Renal cortical epithelial cell (primary cell): ENCODE results near the gene RACGAP1. TPM values are rescaled to one million over a fixed set of nuclear protein-coding genes. Genes with fewer than 3 reads are reported as not detected.
A peak's percentile ranks its signal among the peaks of the same experiment; 100 is the strongest.

ENCODE experiments used
- DNase-seq: peaks from one replicate; pipeline ENCODE4 v3.0.0-alpha.2; 2011; ENCODE audit warnings: low read depth
- total RNA-seq: library from RNA; depleted of rRNA; stranded (reverse); fragments of >200 nt; gene quantifications from 2 replicates; pipeline ENCODE4 v1.2.3, GENCODE V29; 2014

Gene RACGAP1
- total RNA-seq, 1 donor from 2014 or later = 20.7 TPM

DNA sequence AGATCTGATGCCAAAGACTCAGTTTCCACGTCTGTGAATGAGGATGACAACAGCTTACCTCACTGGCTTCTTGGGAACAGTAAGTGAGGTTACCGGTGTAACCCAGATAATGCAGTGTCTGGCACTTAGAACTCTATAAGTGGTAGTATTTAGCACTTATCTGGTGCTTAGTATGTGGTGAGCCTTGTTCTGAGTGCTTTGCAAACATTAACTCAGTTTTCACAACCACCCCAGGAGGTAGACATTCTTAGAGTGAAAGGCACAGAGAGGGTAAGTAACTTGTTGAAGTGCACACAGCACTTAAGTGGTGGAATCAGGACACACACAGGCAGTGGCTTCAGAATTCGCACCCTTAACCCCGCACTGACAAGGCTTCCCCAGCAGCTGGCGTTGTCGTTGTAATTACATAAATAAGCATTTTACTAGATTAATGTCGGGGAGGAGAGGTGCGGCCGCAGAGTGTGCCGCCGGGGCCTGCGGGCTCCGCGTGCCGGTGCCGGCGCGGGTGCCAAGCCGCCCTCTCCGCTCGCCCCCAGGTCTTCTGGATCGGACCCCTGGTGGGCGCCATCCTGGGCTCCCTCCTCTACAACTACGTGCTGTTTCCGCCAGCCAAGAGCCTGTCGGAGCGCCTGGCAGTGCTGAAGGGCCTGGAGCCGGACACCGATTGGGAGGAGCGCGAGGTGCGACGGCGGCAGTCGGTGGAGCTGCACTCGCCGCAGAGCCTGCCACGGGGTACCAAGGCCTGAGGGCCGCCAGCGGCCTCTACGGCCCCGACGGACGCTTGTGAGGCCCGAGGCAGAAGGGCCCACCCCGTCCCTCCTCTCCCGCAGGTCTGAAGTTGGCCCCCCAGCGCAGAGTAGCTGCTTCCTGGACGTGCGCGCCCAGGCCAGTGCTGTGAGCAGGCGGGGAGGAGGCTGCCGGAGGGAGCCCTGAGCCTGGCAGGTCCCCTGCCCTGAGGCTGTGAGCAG, 70.1 kb downstream of the RACGAP1 start:
- DNase-seq = no peak

DNA sequence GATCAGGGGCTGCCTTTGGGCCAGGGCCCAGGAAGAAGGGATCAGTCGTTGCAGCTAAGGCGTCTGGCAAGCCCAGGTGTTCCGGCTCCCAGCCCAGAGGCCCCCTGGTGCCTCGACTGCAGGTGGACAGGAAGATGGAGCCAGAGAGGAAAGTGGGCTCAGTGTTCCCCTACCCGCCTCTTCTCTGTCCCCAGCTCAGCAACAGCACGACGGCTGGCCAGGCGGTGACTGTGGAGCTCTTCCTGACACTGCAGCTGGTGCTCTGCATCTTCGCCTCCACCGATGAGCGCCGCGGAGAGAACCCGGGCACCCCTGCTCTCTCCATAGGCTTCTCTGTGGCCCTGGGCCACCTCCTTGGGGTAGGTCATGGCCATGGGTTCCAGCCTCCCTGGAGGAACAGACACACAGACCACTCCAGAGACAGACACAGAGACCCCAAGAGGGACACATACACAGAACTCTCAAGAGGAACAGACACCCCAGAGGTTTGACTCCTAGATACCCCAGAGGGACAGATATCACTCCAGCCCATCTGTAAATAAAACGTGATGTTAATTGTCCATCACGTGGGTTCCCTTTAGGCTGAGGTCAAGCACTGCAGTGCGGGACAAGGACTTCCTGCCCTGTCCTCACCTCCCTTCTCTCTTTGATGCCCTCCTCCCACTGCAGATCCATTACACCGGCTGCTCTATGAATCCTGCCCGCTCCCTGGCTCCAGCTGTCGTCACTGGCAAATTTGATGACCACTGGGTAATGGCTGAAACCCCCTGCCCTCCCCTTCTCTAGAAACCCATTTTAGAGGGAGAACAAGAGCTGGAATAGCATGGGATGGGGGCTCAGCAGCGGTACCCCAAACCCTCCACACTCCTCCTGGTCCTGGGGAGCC, 71.1 kb downstream of the RACGAP1 start:
- no peak for DNase-seq

DNA sequence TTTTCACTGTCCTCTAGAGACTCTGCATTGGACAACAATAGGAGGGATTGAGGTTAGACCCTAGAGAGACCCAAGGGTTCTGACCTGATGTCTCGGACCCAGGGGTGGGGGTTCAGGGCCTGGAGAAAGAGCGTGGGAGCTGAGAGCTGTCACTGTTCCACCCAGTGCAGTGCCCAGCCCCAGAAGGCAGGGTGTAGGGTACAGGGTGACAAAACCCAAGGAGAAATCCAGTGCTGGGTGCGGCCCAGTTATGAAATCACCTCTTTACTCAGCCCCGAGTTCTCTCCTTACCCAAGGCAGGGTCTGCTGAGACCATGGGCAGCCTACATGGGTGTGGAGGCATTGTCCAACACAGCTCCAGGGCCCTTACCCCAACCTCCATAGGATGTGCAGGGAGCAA, 72.1 kb downstream of the RACGAP1 start:
- no peak for DNase-seq

DNA sequence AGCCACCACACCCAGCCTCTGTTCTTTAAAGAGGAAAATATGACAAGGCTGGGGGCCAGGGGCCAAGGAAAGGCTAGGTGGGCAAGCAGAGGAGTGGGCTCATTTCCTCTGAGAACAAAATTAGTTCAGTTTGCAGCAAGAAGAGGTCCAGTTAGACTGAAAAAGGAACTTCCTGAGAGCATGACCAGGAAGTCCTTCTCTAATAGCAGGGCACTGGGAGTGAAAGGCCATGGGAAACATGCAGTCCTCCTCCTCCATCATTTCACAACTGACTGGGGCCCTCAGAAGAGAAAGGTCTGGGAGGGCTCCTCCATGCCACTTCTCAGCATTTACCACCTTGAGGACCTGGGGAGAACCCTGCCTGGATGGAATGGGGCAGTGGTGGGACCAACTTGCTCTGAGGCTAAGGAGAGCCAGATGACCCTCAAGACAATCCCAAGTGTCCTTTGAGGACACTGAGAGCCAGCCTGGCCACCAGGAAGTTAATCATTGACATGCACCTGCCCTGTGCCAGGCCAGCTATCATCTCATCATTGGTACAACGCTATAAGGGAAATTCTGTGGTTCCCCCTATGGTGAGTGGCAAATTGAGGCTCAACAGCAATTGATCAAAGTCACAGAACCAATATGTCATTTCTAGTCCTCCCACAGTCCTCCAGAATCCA, 72.8 kb downstream of the RACGAP1 start:
- no peak for DNase-seq

DNA sequence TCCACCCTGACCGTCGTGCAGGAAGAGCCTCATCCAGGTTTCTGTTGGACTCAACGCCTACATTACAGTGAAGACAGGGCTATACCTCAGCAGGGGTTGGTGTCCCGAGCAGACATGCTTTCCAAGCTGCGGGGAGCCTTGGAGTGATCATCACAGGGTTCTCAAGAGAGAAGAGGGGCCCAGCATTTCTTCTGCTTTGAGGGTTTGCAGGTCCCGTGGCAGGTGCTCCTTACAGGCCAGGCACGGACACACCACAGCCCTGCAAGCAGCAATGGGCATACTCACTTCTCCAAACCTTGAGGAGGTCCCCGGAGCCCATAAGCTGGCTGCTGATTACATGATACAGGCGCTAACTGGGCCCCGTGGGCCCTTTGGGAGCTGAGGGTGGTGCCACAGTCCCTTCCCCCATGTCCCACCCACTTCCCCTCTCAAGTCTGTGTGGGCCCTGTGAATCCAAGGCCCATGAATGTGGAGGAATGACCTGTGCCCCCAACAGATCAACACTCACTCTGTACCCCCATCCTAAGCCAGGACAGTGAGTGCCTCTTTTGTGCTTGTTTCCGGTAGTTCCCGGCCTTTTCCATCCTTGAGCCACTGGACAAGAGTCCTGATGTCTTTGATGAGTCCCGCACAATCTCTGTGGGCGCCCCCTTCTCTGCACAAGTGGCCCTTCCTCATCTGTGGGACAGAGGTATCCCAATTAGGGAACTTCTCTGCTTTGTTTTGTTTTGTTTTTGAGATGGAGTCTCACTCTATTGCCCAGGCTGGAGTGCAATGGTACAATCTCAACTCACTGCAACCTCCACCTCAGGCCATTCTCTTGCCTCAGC, 73.7 kb downstream of the RACGAP1 start:
- no peak for DNase-seq

DNA sequence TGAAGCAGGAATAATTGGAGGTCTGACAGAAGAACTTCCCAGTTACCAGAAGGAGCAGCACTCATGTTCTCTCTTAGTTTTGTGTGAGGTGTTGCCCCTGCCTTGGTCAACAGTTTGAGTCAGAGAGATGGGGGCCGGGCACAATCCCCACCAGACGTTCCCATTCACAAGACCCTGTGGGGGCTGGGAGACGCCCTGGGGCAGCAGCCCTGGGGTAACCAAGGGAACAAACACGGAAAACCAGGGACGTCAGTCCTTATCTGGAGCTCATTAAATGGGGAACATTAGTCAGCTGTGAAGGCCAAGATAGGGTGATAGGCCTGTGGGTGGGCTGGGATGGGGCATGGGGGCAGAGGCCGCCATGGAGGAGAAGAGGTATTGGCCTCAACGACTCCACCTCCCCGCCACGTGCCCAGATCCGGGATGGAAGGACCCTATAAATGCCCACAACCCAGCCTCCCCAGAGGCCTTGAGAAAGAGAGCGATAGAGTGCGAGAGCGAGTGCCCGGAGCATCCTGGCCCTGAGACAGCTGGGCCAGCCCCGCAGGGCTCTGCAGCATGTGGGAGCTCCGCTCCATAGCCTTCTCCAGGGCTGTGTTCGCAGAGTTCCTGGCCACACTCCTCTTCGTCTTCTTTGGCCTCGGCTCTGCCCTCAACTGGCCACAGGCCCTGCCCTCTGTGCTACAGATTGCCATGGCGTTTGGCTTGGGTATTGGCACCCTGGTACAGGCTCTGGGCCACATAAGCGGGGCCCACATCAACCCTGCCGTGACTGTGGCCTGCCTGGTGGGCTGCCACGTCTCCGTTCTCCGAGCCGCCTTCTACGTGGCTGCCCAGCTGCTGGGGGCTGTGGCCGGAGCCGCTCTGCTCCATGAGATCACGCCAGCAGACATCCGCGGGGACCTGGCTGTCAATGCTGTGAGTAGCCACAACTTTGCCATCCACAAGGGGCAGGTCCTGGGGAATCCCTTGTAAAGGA, 74.7 kb downstream of the RACGAP1 start, which contains the start of gene AQP2:
Gene AQP2, plus strand, starts transcription at position 465 of the 979 bp plus-strand sequence. Its CDS starts 94 bp downstream, at position 559.
- no peak for DNase-seq

DNA sequence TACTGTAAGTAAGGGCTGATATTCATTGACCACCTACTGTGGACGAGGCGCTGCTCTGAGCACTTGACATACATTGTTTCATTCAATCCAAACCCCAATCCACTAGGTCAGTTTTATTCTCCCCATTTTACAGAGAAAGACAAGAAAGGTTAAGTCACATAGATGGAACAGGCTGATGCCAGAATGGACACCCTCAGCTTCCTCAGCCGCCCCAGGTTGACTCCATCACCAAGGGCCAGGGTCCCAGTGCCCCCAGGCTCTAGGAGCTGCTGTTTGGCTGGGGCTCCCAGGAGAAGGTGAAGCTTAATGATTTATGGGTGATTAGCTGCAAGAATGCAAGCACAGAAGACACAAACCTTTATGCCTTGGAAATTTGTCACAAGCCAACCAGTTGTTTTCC, 75.4 kb downstream of the RACGAP1 start:
- no peak for DNase-seq

DNA sequence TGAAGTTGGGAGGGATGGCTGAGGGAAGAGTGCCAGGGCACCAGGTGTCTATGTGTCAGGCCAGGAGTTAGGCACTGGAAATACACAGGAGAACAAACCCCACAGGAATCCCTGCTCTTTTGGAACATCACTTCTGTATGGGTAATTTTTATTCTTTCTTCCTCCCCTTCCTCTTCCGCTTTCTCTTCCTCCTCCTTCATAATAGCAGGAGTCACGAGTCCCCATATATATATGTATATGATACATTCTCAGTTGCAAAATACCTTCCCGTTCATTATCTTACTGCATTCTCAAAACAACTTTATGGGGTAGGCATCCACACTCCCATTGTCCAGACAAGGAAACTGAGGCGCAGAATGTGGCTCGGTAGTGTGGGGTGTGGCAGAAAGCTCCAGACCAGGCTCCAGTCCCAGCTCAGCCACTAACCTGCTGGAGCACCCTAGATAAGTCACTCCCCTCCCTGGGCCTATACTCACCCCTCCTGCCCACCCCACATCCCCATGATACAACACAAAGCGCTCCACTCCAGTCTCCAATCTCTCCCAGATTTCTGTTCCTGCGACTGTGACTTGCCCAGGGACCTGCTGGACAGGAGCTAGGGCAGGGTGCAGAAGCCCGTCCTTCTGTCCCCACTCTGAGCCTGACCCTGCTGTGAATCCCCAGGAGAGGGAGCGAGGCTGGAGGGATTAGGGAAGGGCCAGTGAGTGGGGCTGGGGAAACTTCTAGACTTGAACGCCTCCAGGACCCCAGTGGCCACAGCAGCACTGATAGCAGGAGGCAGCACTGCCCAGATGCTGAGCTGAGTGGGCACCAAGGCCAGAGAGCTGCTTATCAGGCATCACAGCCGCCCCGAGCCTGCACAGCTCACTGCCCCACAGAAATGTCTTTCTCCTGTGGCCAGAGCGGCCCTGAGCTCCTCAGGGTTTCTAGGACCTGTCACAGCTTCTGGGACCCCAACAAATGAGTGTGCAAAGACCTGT, 76.1 kb downstream of the RACGAP1 start:
- DNase-seq = no peak

DNA sequence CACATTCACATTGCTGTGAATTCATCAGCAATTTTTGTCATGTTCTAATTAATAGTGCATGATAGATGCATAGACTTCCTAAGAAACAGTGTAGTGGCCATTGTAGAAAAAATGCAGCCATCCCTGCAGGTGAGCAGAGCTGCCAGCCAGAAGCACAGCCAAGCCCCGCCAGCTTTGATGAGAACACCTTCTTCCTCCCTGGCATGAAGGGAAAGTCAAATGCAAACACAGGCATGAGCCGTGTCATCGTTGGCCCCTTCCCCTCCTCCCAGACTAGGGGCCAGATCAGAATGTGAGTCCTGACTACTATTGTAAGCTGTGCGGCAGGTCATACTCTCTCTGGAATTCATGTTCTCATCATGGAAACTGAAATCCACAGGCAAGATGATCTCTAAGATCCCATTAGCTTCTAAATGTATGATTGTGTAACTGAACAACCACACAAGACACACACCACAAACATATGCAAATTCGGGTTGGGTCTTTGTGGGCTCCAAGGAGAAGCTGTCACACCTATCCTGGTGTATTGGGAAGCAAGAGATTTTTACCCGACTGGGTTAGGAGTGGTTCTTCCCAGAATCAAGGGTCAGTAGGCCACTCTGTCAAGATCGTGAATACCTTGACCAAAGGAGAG, 77.6 kb downstream of the RACGAP1 start:
- DNase-seq = no peak

DNA sequence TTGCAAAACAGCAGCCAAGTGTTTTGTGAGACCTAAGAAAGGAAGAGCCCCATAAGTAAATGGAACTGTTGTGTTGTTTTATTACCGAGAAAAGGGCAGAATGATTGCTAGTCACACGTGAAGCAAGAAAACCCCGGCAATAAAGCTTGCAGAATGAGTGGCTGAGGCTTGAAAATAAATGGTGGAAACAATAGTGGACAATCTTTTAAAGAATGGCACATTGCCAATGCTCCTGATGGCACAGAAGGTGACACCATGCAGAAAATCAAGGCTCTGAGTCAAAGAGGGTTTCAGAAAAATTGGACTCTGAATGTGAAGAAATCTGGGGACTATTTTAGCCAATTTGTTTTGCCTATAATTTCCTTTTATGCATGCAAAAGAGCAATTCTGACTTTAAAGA, 78.8 kb downstream of the RACGAP1 start:
- DNase-seq = no peak

DNA sequence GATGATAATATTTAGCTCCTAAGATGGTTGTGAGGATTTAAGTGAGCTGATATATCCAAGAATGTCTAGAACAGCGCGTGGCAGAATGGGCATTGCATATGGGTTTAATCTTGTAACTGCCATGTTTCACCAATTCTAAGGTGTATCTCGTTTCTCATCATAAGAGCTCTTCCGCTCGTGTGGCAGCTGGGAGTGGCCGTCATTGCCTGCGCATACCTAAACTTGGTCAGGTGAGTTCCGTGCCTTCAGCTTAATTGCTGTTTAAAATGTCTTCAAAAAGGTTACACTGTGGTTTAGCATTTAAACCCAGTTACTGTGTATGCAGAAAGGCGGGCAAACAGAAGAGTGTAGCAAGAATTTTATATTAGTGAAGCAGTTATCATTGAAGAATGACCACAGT, 79.2 kb downstream of the RACGAP1 start:
- DNase-seq = no peak

DNA sequence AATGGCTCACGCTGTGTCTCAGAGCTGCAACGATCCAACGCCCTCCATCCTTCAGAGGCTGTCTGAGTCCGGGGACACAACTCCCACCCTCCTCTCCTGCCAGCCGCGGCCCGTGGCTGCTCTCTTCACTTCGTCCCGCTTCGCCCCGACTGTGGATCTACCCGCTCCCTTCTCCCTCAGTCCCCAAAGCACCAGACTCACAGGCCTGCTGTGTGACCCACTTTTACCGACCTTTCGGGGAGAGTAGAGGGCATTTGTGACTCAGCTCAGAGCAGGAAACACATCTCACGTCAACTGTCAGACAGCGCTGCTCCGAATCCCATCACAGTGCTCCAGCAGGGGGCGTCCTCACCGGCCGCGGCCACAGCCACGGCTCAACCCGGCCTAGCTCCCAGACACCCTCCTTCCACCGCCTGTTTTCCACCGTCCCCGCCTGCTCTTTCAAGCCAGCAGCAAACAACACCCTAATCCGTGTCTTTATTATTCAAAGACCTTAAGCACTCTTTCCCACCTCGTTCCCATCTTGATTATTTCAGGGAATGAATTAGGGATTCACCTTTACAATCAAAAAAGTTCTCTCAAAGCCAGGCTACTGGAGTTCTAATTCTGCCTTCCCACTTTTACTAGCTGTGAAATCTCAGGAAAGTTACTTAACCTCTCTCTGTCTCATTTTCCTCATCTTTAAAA, 79.8 kb downstream of the RACGAP1 start:
- peak; percentile 67 for DNase-seq

DNA sequence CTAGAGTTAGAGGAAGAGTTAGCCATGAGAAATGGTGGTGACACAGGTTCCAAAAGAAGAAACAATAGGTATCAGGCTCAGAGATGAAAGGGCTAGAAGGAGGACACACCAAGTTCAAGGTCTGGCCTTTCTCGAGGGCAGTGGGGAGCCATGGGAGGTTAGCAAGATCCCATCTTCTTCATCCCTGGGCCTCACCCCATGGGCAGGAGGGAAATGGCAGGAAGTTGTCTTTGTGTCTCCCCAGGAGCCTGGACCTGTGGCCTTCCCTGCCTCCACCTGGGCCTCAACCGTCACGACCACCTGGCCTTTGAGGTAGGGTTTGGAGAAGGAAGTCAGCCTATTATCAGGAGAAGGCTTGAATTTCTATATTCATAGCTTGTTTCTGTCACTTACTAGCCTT, 80.6 kb downstream of the RACGAP1 start:
- DNase-seq = no peak

DNA sequence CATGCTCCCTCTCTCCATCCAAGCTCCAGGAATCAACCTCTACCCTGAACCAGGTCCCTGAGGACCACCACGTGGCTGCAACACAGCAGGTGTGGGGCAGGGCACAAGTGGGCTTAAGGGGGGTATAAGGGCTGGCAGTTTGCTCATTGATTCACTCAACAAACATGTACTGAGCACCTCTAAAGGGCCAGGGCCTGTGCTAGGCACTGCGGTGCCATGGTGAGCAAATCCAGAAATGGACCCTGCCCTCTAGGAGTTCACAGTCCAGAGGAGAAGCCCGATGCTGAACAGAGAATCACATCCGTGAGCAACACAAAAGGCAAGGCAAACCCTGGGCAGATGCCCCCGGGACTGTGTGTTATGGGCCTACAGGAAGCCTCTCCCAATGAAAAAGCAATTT, 81.2 kb downstream of the RACGAP1 start:
- DNase-seq = no peak

DNA sequence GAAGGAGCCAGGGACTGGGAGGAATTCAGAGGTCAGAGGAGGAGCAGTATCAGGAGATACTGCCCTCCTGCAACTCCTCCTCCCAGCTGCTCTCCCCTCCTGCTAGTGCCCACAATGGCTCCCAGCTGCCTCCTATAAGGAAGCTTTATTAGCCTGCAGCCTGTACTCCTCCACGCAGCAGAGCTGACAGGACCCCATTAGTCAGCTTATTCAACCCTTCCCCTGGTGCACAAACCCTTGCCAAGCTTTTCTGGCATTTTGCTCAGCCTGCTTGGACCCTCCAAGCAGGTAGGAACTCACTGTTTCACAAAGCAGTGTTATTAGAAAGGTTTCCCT, 81.7 kb downstream of the RACGAP1 start:
- no peak for DNase-seq

DNA sequence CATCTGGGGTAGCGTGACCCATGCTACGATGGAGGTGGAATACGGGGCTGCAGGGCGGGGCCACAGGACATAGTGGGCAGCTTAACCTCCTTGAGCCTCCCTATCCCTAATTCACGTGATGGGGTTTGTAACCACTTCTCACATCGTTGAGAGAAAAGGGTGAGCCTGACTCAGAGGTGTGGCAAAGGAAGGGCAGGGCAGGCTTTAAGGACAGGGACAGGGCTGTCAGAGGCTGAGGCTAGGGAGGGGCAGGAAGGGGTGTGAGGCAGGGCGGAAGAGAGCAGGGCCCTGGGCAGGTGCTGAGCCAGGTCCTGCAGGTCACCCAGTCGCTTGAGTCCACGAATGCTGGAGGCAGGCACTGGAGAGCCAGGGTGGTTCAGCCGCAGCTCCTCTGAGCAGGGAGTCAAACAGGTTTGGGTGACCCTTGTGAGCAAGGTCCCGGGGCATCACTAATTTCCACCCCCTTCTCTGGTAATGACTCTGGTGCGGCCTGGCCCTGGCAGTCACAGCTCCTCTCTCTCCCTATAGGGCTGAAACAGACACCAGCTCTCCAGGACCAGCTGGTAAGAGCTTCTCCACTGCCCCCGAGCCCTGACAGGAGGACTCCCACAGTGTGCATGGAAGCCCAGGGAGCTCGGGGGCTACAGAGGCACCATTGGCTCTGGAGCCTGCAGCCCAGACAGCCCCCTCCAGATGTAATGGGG, 82.2 kb downstream of the RACGAP1 start:
- DNase-seq = no peak

DNA sequence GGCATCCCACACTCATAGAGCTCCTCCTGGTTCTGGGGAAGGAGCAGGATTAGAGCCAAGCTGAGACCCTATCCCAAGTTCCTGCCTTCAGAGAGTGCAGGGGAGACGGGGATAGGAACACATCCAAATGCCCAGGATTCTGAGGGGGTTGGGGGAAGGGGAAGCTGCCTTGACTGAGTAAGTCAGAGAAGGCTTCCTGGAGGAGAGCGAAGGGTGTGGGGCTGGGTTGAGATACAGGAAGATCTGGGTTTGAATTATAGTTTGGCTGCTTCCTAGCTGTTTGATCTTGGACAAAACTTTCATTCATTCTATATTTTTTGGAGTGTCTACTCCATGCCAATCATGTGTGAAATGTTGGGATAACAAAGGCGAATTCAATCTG, 82.8 kb downstream of the RACGAP1 start:
- DNase-seq = no peak
